T-helper 17 cell (primary cell): Measurements from ENCODE around the gene NETO2. TPM values are rescaled to one million over a fixed set of nuclear protein-coding genes. Genes with fewer than 3 reads are reported as not detected.
"Not testable (repeated sequence)": the region's sequence is repeated elsewhere in the genome, so short reads cannot be mapped to it uniquely, and the experiment has no call there.

ENCODE experiments used
- ATAC-seq: fragments of 150-1000 bp; cut with Tn5 transposase; 2 replicates; pipeline ENCODE4 v1.10.0; 2021; ENCODE audit warnings: mild to moderate bottlenecking, moderate library complexity
- DNase-seq, 3 donors: peaks; one replicate each; pipeline versions ENCODE4 v3.0.0 to v3.0.0-alpha.2; 2020 to 2021
- H3K9me3 ChIP-seq: one replicate; pipeline ENCODE4 v1.7.0; 2013; ENCODE audit warnings: low read length, mild to moderate bottlenecking; ENCODE audit not compliant: control insufficient read depth, poor library complexity, severe bottlenecking
- H3K27ac Mint-ChIP-seq: one replicate; pipeline ENCODE4 v1.8.0; 2022; ENCODE audit warnings: mild to moderate bottlenecking, moderate library complexity, mixed read lengths
- H3K27me3 Mint-ChIP-seq: one replicate; pipeline ENCODE4 v1.8.0; 2022; ENCODE audit warnings: mixed read lengths
- H3K36me3 Mint-ChIP-seq: one replicate; pipeline ENCODE4 v1.8.0; 2022; ENCODE audit warnings: low read depth, mixed read lengths
- H3K4me1 Mint-ChIP-seq: one replicate; pipeline ENCODE4 v1.8.0; 2022; ENCODE audit warnings: mild to moderate bottlenecking, mixed read lengths
- H3K4me3 Mint-ChIP-seq: one replicate; pipeline ENCODE4 v1.8.0; 2022; ENCODE audit warnings: mild to moderate bottlenecking, moderate library complexity, mixed read lengths
- total RNA-seq, 4 donors: library from RNA in 2 of 4; stranded (reverse) in 2 of 4; gene quantifications; one replicate each; pipeline ENCODE4 v1.2.3 and lab custom pipeline; 2022 to 2026

The NETO2 gene
- total RNA-seq, 2 donors from 2014 or later = 5.3 to 5.8 TPM

GRCh38 chr16:47056061-47056460 lies 87.7 kb downstream of the NETO2 start:
- not testable (repeated sequence) for H3K4me3 Mint-ChIP-seq, H3K27ac Mint-ChIP-seq, H3K27me3 Mint-ChIP-seq, DNase-seq, H3K4me1 Mint-ChIP-seq, ATAC-seq, H3K9me3 ChIP-seq, H3K36me3 Mint-ChIP-seq

- H3K27ac Mint-ChIP-seq = no peak overlapping the region
- H3K4me3 Mint-ChIP-seq = no peak overlapping the region
- H3K36me3 Mint-ChIP-seq = no peaks in the 10 kb centered on the region
- H3K27me3 Mint-ChIP-seq = no peaks in the 10 kb centered on the region
- no peaks in the 10 kb centered on the region for H3K4me1 Mint-ChIP-seq
- DNase-seq = no peak
- H3K9me3 ChIP-seq = no peaks in the 10 kb centered on the region
- ATAC-seq = no peak
Observed at GRCh38 chr16:47055136-47055885, 88.4 kb downstream of the NETO2 start.

GRCh38 chr16:47054306-47054705 lies 89.4 kb downstream of the NETO2 start:
- DNase-seq (no peak), ATAC-seq (no peak)
- H3K36me3 Mint-ChIP-seq = no peaks in the 10 kb centered on the region
- H3K4me3 Mint-ChIP-seq = no peak overlapping the region
- no peaks in the 10 kb centered on the region for H3K27me3 Mint-ChIP-seq
- H3K27ac Mint-ChIP-seq = no peak overlapping the region
- H3K9me3 ChIP-seq = no peaks in the 10 kb centered on the region
- H3K4me1 Mint-ChIP-seq = no peaks in the 10 kb centered on the region

- no peaks in the 10 kb centered on the region for H3K4me1 Mint-ChIP-seq
- no peak overlapping the region for H3K4me3 Mint-ChIP-seq
- no peak overlapping the region for H3K27ac Mint-ChIP-seq
- DNase-seq (no peak), ATAC-seq (no peak)
- no peaks in the 10 kb centered on the region for H3K9me3 ChIP-seq
- H3K27me3 Mint-ChIP-seq = no peaks in the 10 kb centered on the region
- H3K36me3 Mint-ChIP-seq = no peaks in the 10 kb centered on the region
Observed at GRCh38 chr16:47053895-47054294, 89.8 kb downstream of the NETO2 start.

- H3K27ac Mint-ChIP-seq = no peak overlapping the region
- no peak for ATAC-seq
- no peaks in the 10 kb centered on the region for H3K27me3 Mint-ChIP-seq
- H3K4me1 Mint-ChIP-seq = no peaks in the 10 kb centered on the region
- no peaks in the 10 kb centered on the region for H3K9me3 ChIP-seq
- H3K4me3 Mint-ChIP-seq = no peak overlapping the region
- H3K36me3 Mint-ChIP-seq = no peaks in the 10 kb centered on the region
- no peak for DNase-seq
Observed at GRCh38 chr16:47052666-47053640, 90.8 kb downstream of the NETO2 start.

- no peak for ATAC-seq
- Mint-ChIP-seq H3K36me3 (no peaks in the 10 kb centered on the region), H3K4me1 (no peaks in the 10 kb centered on the region), H3K4me3 (no peak overlapping the region), H3K27me3 (no peaks in the 10 kb centered on the region), H3K27ac (no peak overlapping the region)
- no peaks in the 10 kb centered on the region for H3K9me3 ChIP-seq
- DNase-seq = no peak
Observed at GRCh38 chr16:47051031-47051430, 92.7 kb downstream of the NETO2 start.

GRCh38 chr16:47049901-47050583 lies 93.7 kb downstream of the NETO2 start:
- Mint-ChIP-seq H3K27ac (no peak overlapping the region), H3K4me3 (no peak overlapping the region), H3K4me1 (peaks cover 9% of the 10 kb centered on the region), H3K36me3 (no peaks in the 10 kb centered on the region), H3K27me3 (no peaks in the 10 kb centered on the region)
- DNase-seq (no peak), ATAC-seq (no peak)
- H3K9me3 ChIP-seq = no peaks in the 10 kb centered on the region

- no peaks in the 10 kb centered on the region for H3K9me3 ChIP-seq
- H3K36me3 Mint-ChIP-seq = no peaks in the 10 kb centered on the region
- H3K27me3 Mint-ChIP-seq = no peaks in the 10 kb centered on the region
- H3K27ac Mint-ChIP-seq = no peak overlapping the region
- H3K4me3 Mint-ChIP-seq = no peak overlapping the region
- peaks cover 12% of the 10 kb centered on the region for H3K4me1 Mint-ChIP-seq
- DNase-seq = no peak
- ATAC-seq = no peak
Observed at GRCh38 chr16:47047524-47048203, 96.1 kb downstream of the NETO2 start.

GRCh38 chr16:47046726-47047523 lies 96.8 kb downstream of the NETO2 start:
- no peak for DNase-seq
- Mint-ChIP-seq H3K4me3 (no peak overlapping the region), H3K36me3 (no peaks in the 10 kb centered on the region), H3K27me3 (no peaks in the 10 kb centered on the region), H3K27ac (no peak overlapping the region), H3K4me1 (peaks cover 14% of the 10 kb centered on the region)
- no peaks in the 10 kb centered on the region for H3K9me3 ChIP-seq
- ATAC-seq = no peak

- DNase-seq = no peak
- no peak overlapping the region for H3K4me3 Mint-ChIP-seq
- no peaks in the 10 kb centered on the region for H3K9me3 ChIP-seq
- peak overlapping the region; percentile 51 for H3K27ac Mint-ChIP-seq
- H3K36me3 Mint-ChIP-seq = no peaks in the 10 kb centered on the region
- H3K27me3 Mint-ChIP-seq = no peaks in the 10 kb centered on the region
- peaks cover 14% of the 10 kb centered on the region for H3K4me1 Mint-ChIP-seq
- ATAC-seq = no peak
Observed at GRCh38 chr16:47045459-47045858, 98.3 kb downstream of the NETO2 start.

GRCh38 chr16:47045023-47045422 lies 98.7 kb downstream of the NETO2 start:
- ATAC-seq = no peak
- H3K9me3 ChIP-seq = no peaks in the 10 kb centered on the region
- H3K4me3 Mint-ChIP-seq = no peak overlapping the region
- H3K27me3 Mint-ChIP-seq = no peaks in the 10 kb centered on the region
- peaks cover 14% of the 10 kb centered on the region for H3K4me1 Mint-ChIP-seq
- no peak for DNase-seq
- H3K36me3 Mint-ChIP-seq = no peaks in the 10 kb centered on the region
- H3K27ac Mint-ChIP-seq = no peak overlapping the region

GRCh38 chr16:47043970-47044684 lies 99.6 kb downstream of the NETO2 start:
- no peaks in the 10 kb centered on the region for H3K27me3 Mint-ChIP-seq
- H3K36me3 Mint-ChIP-seq = no peaks in the 10 kb centered on the region
- peaks cover 16% of the 10 kb centered on the region for H3K4me1 Mint-ChIP-seq
- H3K4me3 Mint-ChIP-seq = no peak overlapping the region
- H3K27ac Mint-ChIP-seq = no peak overlapping the region
- H3K9me3 ChIP-seq = no peaks in the 10 kb centered on the region
- DNase-seq (no peak), ATAC-seq (no peak)
